ENCODE data around the gene MAP3K5.

- TF ChIP-seq CTCF (IDR thresholded peaks at IDR 0.05; ENCODE audit: insufficient read depth, low read length, poor library complexity, severe bottlenecking) (no peak), EZH2phosphoT487 (conservative IDR thresholded peaks at IDR 0.05; ENCODE audit: low read length) (no peak)
Observed at GRCh38 chr6:136790411-136791295, 1.6 kb downstream of the MAP3K5 start.
